ENCODE measurements around the gene SNX32.

SNX32 gene

GRCh38 chr11:65868907-65869306, 35.1 kb downstream of the SNX32 start:
- Histone ChIP-seq H3K4me1 (ENCODE audit: control insufficient read depth in 1 of 2, insufficient read depth in 1 of 2, low read depth in 1 of 2, low read length in 1 of 2) (peaks cover 39 to 43% of the 10 kb centered on the region in 2 experiments), H3K36me3 (peaks cover 44% of the 10 kb centered on the region), H3K27ac (no peak overlapping the region), H3K9me3 (no peaks in the 10 kb centered on the region), H3K4me3 (ENCODE audit: low read depth in 1 of 2, low read length in 1 of 2) (no peak overlapping the region), H3K27me3 (no peaks in the 10 kb centered on the region)
- TF ChIP-seq CTCF (IDR thresholded peaks at IDR 0.05) = no peak

GRCh38 chr11:65869643-65870306, 36.0 kb downstream of the SNX32 start:
- H3K36me3 ChIP-seq = peaks cover 35% of the 10 kb centered on the region

GRCh38 chr11:65870307-65870658, 36.5 kb downstream of the SNX32 start:
- Histone ChIP-seq H3K4me1 (ENCODE audit: control insufficient read depth in 1 of 2, insufficient read depth in 1 of 2, low read depth in 1 of 2, low read length in 1 of 2) (peaks cover 43 to 45% of the 10 kb centered on the region in 2 experiments), H3K27ac (no peak overlapping the region), H3K36me3 (peaks cover 30% of the 10 kb centered on the region), H3K4me3 (ENCODE audit: low read depth in 1 of 2, low read length in 1 of 2) (no peak overlapping the region), H3K27me3 (no peaks in the 10 kb centered on the region), H3K9me3 (no peaks in the 10 kb centered on the region)
- no peak for TF ChIP-seq CTCF (IDR thresholded peaks at IDR 0.05)

More at GRCh38 chr11:65869643-65870306, 36.0 kb downstream of the SNX32 start:
- Histone ChIP-seq H3K9me3 (no peaks in the 10 kb centered on the region), H3K4me1 (ENCODE audit: control insufficient read depth in 1 of 2, insufficient read depth in 1 of 2, low read depth in 1 of 2, low read length in 1 of 2) (peaks cover 43 to 45% of the 10 kb centered on the region in 2 experiments), H3K27ac (no peak overlapping the region), H3K4me3 (ENCODE audit: low read depth in 1 of 2, low read length in 1 of 2) (no peak overlapping the region), H3K27me3 (no peaks in the 10 kb centered on the region)
- no peak for TF ChIP-seq CTCF (IDR thresholded peaks at IDR 0.05)

- no peaks in the 10 kb centered on the region for H3K27me3 ChIP-seq
- H3K4me1 ChIP-seq (ENCODE audit: control insufficient read depth in 1 of 2, insufficient read depth in 1 of 2, low read depth in 1 of 2, low read length in 1 of 2) = peaks cover 43 to 45% of the 10 kb centered on the region in 2 experiments
- no peak for TF ChIP-seq CTCF (IDR thresholded peaks at IDR 0.05)
- H3K9me3 ChIP-seq = no peaks in the 10 kb centered on the region
- H3K4me3 ChIP-seq (ENCODE audit: low read depth in 1 of 2, low read length in 1 of 2) = no peak overlapping the region
- H3K27ac ChIP-seq = peak overlapping the region; percentile 76
- peaks cover 23% of the 10 kb centered on the region for H3K36me3 ChIP-seq
Observed at GRCh38 chr11:65870706-65871681, 37.2 kb downstream of the SNX32 start.

- peak overlapping the region; percentile 12 to 91 for H3K4me3 ChIP-seq (ENCODE audit: low read depth in 1 of 2, low read length in 1 of 2)
- H3K27ac ChIP-seq = peak overlapping the region; percentile 76
- peaks cover 43 to 45% of the 10 kb centered on the region in 2 experiments for H3K4me1 ChIP-seq (ENCODE audit: control insufficient read depth in 1 of 2, insufficient read depth in 1 of 2, low read depth in 1 of 2, low read length in 1 of 2)
- TF ChIP-seq CTCF (IDR thresholded peaks at IDR 0.05) = no peak
- H3K27me3 ChIP-seq = no peaks in the 10 kb centered on the region
- H3K9me3 ChIP-seq = no peaks in the 10 kb centered on the region
- peaks cover 15% of the 10 kb centered on the region for H3K36me3 ChIP-seq
Observed at GRCh38 chr11:65871811-65872548, 38.2 kb downstream of the SNX32 start.

Data from neutrophil (primary cell).